GM12874 (cell line): Measurements from ENCODE around the gene SMIM9.

Experiments
- TF ChIP-seq, protein P1 (sequence below): IDR thresholded peaks from 2 replicates; pipeline ENCODE4 v1.5.1; 2011; ENCODE audit warnings: low read depth, mild to moderate bottlenecking, control low read depth, low read length, moderate library complexity; ENCODE audit not compliant: insufficient read depth

Gene SMIM9

GRCh38 chrX:154834562-154834961, at the start of gene SMIM9:
TSS of gene SMIM9 (minus strand) at chrX:154834662. CDS start at chrX:154830856, 3,806 bp downstream.
- TF ChIP-seq, protein P1, sequence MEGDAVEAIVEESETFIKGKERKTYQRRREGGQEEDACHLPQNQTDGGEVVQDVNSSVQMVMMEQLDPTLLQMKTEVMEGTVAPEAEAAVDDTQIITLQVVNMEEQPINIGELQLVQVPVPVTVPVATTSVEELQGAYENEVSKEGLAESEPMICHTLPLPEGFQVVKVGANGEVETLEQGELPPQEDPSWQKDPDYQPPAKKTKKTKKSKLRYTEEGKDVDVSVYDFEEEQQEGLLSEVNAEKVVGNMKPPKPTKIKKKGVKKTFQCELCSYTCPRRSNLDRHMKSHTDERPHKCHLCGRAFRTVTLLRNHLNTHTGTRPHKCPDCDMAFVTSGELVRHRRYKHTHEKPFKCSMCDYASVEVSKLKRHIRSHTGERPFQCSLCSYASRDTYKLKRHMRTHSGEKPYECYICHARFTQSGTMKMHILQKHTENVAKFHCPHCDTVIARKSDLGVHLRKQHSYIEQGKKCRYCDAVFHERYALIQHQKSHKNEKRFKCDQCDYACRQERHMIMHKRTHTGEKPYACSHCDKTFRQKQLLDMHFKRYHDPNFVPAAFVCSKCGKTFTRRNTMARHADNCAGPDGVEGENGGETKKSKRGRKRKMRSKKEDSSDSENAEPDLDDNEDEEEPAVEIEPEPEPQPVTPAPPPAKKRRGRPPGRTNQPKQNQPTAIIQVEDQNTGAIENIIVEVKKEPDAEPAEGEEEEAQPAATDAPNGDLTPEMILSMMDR: no peak

DNA sequence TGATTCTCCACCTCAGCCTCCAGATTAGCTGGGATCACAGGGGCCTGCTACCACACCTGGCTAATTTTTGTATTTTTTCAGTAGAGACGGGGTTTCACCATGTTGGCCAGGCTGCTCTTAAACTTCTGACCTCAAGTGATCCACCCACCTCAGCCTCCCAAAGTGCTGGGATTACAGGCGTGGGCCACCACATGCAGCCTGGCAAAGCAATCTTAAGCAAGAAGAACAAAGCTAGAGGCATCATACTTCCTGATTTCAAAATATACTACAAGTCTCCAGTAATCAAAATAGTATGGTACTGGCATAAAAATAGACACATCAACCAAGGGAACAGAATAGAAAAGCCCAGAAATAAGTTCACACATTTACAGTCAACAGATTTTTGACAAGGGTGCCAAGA, 38.9 kb upstream of the SMIM9 start:
- TF ChIP-seq, protein P1: no peak

DNA sequence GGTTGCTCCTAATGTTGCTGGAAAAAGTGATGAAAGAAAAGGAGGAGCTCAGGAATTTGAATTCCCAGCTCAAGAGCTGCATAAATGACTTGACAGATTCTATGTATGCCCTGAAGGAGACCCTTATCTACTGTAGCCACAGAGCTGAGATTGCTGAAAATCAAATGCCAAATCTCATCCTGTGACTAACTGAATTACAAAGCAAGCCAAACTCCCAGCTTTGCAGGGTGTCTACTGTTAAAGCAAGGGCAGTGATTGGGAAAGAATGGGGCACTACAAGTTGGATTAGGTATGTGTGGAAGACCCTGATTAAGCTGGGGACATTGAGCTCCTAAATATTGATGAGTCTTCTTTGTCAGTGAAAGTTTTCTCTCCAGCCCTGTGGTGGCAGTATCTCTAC, 20.8 kb upstream of the SMIM9 start:
- TF ChIP-seq, protein P1: no peak

DNA sequence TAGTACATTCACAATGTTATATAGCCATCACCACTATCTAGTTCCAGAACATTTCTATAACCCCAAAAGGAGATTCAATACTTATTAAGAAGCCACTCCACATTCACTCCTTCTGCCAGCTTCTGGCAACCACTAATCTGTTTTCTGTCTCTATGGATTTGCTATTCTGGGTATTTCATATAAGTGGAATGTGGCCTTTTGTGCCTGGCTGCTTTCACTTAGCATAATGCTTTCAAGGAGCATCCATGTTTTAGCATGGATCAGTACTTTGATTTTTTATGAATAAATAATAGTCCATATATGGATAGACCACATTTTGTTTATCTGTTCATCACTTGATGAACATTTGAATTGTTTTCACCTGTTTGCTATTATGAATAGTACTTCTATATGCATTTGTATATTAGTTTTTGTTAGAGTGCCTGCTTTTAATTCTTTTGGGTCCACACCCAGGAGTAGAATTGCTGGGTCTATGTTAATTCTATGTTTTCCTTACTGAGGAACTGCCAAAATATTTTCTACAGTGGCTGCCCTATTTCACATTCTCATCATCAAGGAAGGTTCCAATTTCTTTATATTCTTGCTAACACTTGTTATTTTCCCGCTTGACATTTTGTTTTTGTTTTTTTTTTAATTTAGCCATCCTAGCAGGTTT, 16.6 kb upstream of the SMIM9 start:
- TF ChIP-seq, protein P1: no peak

GRCh38 chrX:154840856-154841255, 6.4 kb upstream of the SMIM9 start:
- TF ChIP-seq, protein P1: peak; percentile 18; the same call in 1 of the 2 replicates

DNA sequence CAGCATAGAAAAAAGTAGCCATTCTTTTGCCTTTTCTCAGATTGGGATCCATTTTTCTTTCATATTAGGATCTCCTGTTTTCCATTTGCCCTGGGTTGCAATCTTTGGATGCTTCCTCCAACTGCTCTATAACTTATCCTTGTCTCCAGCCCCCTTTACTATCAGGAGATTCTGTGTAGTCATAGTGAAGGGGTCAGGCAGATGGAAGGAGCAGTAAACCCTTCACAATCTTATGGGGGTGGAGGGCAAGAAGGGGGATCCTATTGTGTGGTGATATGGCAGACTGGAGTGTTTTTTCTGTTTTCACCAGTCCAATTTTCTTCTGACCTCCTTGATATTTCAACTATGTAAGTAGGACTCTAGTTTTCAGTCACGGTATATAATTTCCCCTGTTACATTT, 1.7 kb upstream of the SMIM9 start:
- TF ChIP-seq, protein P1: no peak

- TF ChIP-seq, protein P1: no peak
Measured at GRCh38 chrX:154833746-154834274, 652 bp downstream of the SMIM9 start.
